Ramos (cell line): ENCODE results near the gene CEP131.

Experiments
- in situ Hi-C: fragments of 300-500 bp; cut with MboI; formaldehyde crosslinking; loops from one replicate; pipeline ENCODE4 v1.14.3; 2022; ENCODE audit warnings: low sequenced_read_pairs; ENCODE audit not compliant: unreplicated experiment

Gene CEP131

GRCh38 chr17:81193051-81193410 lies 29.7 kb downstream of the CEP131 start:
- in situ Hi-C loops = no loop called here

DNA sequence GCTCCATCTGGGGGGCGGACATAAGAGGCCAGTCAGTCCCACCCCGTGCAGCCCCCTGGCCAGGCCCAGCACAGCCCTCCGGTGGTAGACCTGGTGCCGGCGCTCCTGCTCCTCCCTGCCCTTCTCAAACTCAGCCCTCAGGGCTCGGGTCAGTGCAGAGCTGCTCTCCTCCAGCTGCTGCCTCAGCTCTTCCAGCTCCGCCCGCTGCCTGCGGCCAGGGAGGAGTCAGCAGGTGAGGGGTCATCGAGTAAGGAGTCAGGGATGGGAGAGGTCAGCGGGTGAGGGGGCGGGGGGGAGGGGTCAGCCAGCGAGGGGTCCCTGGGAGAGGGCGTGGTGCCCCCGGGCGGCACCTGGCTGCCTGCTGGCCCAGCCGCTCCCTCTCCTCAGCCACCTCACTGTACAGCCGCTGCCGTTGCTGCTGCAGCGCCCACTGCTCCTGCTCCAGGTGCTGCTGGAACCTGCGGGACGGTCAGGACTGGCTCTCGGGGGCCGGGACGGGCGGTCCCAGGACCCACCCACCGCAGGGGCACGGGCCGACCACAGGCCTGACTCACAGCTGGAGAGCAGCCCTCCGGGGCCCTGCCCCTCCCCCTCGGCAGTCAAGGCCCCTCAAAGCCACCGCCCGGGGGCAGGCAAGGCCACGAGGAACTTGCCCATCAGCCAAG lies 30.2 kb downstream of the CEP131 start:
- in situ Hi-C loops = no loop called here

DNA sequence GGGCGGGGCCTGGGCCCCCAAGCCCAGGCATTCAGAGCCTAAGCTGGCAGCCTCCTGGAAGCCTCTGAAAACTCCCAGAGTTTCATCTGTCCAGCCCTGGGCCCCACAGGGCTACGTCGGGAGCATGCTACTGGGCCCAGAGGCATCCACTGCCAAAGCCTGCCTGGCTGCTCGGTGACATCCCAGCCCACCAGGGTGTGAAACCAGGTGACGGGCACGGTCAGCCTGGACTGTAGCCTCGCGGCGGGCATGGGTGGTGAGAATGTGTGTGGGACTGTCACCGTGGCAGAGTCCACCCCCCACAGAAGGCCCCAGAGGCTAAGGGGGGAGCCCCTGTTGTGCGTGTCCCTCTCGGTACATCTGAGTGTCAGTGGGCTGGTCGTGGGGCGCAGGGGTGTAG lies 31.1 kb downstream of the CEP131 start:
- in situ Hi-C loops = no loop called here

DNA sequence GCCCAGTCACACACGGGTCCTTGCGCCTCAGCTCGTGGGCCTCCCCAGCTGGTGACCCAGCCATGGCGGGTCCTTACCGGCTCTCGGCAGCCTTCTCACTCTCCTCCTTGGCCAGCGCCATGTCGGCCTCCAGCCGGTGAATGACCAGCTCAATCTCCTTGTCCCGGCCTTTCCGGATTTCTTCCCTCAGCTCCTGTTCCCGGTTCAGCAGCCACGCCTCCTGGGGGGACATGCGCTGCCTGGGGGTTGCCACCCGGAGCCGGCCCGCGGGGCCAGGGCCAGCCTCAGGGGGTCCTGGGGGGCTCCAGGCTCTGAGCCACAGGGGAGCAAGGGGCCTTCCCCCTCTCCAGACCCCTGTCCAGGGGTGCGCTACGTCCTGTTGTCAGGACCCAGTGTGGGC lies 31.6 kb downstream of the CEP131 start:
- in situ Hi-C loops = no loop called here

DNA sequence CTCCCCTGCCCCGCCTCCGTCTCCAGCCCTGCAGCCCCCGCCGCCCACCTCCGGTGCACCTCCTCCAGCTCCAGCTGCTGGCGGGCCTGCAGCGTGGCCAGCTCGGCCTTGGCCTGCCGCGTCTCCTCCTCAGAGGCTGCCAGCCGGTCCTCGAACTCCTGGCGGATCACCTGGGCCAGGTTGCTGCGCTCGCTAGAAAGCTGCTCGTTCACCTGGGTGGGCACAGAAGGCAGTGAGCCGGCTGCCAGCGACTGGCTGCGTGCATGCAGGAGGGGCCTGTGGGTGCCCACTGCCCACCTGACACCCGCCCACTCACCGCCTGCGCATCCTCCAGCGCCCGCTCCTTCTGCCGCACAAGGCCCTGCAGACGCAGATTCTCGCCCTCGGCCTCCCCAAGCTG lies 32.2 kb downstream of the CEP131 start:
- in situ Hi-C loops = no loop called here

- in situ Hi-C loops = no loop called here
Measured at GRCh38 chr17:81189670-81190530, 32.9 kb downstream of the CEP131 start.

GRCh38 chr17:81189016-81189415 lies 33.7 kb downstream of the CEP131 start:
- in situ Hi-C loops = no loop called here

GRCh38 chr17:81188491-81188840 lies 34.3 kb downstream of the CEP131 start:
- in situ Hi-C loops = no loop called here

DNA sequence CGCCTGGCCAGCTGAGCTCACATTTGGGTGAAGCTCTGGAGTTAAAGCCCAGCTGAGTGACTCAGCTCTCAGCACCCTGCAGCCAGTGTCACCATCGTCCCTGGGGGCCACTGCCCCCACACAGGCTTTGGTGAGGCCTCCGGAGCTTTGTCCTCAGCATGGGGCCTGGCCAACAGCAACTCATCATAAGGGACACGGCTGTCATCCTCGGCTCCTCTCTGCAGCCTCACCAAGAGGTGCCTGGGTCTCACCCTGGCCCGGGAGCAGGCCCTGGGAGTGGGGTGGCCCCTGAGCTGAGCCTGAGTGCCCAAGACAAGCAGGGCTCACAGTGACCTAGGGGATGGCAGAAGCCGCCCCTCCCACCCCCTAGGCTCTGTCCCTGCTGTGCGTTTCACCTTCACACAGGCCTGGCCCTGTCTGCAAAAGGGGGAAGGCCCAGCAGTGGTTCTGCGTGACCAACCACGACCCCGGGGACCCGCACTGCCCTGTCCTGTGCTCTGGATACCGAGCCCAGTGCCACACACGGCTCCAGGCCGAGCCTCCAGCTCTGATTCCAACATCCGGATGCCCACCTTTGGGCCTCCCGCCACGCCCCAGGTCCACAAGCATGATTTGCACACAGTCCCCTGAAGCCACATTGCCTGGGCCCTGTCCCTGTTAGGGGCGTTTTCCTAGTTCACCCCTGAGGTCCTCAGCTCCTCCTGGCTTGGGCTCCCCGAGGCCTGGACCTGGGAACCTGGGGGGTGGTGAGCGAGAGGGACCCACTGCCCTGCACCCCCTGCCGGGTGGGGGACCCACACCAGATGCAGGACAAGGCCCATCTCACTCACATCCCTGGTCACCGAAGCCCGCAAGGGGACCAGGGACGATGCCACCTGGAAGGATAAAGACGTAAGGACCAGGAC lies 34.9 kb downstream of the CEP131 start:
- in situ Hi-C loops = no loop called here

- in situ Hi-C loops = no loop called here
Measured at GRCh38 chr17:81187120-81187519, 35.6 kb downstream of the CEP131 start.

- in situ Hi-C loops = no loop called here
Measured at GRCh38 chr17:81186203-81186602, 36.6 kb downstream of the CEP131 start.

DNA sequence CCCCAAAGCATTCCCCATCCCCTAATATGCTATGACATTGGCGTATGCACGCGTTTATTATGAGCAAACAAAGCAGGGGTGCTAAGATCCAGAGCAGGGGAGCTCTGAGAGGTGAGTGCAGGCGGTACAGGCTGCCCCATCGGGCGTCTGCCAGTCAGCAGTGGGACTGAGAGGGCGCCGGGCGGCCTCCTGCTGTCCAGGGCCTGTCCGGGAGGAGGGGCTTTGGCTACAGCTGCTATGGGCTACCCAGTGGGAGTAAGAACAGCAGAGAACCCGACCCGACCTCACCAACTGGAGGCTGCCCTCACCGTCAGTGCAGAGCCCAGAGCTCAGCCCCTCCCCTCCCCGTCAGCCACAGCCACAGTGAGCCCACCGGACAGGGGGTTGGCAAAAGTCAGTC lies 38.2 kb downstream of the CEP131 start:
- in situ Hi-C loops = no loop called here

DNA sequence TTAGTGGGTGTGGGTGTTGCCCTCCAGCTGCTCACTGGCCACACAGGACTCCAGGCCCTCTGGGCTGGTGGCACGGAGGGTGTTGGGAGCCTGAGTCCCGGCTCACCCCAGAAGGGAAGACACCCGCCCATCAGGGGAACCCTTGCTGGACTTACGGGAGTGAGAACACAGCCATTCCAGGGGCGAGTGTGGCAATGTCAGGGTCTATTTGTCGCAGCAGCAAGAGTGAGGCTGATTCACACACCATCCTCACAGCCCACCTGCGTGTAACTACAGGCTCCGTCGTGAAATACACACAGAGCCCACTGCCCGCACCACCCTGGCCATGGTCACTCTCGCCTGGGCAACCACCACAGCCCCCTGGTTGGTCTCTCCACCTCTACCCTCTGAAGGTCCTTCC lies 39.0 kb downstream of the CEP131 start:
- in situ Hi-C loops = no loop called here

GRCh38 chr17:81183316-81183715 lies 39.4 kb downstream of the CEP131 start:
- in situ Hi-C loops = no loop called here

DNA sequence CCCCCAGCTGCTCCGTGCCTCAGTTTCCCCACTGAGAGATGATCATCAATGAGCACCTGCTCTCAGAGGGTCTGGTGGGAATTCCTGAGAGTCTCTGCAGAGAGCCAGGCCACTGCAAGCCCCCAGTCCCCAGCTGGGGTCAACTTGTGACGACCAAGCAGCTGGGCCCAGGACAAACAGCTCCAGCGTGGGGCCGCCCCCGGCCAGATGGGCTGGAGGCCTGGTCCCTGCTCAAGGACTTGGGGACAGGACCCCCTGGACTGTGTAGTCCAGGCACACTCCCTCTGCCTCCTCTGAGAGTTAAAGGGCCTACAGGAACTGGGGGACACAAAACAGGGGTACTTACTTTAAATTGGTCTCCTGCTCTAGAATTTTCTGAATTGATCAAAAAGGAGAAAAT lies 40.2 kb downstream of the CEP131 start:
- in situ Hi-C loops = no loop called here

DNA sequence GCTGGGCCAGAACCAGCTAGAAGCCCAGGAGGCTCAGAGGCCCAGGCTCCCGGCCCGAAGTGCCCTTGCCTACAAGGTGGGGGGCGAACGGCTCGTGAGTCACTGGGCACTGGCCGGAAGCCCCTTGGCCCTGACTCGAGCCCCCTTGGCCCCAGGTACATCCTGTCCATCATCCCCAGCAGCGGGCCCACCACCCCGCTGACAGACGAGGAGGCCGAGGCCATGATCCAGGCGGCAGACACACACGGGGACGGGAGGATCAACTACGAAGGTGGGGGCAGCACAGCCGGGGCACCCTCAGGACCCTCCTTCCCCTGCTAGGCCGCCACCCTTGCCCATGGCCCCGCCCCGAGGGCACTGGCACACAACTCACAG lies 41.0 kb downstream of the CEP131 start:
- in situ Hi-C loops = no loop called here

DNA sequence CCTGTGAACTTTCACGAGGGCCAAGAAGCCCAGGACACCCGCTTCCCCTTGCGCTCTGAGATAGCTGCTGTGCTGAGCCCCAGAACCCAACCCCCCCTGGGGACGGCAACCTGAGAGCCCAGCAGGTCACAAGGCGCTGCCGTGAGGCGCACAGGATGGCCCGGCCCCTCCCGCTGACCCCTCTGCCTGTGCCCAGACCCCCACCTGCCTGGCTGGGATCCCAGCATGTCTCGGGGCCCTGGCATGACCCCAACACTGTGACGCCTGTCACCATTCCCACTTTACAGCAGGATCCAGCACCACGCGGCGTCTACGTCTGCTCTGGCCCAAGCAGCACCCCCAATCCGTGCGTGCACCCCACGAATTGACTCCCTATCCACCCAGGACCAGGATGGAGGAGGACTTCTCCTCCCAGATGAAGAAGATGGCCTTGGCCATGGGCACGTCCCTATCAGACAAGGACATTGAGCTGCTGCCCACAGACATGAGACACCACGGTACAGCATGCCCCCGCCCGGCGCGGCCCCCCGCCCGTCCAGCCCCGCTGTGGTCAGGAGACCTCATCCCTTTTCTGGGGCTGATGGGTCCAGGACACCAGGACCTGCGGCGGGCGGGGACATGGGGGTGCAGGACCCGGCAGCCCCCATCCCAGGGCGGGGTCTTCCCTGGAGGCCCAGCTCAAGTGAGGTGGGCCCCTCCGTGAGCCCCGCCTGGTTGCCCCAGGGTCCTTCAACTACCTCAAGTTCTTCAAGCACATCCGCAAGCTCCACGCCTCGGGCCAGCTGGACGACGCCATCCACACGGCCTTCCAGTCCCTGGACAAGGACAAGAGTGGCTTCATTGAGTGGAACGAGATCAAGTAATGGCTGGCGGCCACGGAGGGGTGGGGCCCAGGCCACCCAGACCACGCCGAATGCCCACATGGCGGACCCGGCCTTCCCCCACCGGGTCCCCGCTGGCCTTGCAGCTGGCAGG lies 41.6 kb downstream of the CEP131 start:
- in situ Hi-C loops = no loop called here

DNA sequence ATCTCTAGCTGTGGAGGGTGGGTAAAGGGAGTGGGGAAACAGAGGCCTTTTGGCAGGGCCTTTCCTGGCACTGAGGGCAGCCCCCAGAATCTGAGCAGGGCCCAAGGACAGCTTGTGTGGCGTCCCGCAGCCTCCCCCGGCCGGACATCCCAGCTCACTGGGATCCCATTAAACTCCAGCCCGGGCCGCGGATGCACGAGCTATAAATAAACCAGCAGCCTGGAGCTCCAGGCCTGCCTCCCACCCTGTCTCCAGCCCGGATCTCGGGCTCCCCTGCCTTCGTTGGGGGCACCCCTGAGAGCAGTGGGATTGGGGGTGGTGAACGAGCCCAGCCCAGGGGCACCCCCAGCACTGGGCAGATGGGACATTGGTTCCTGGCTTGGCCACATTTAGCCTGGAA lies 42.9 kb downstream of the CEP131 start:
- in situ Hi-C loops = no loop called here

DNA sequence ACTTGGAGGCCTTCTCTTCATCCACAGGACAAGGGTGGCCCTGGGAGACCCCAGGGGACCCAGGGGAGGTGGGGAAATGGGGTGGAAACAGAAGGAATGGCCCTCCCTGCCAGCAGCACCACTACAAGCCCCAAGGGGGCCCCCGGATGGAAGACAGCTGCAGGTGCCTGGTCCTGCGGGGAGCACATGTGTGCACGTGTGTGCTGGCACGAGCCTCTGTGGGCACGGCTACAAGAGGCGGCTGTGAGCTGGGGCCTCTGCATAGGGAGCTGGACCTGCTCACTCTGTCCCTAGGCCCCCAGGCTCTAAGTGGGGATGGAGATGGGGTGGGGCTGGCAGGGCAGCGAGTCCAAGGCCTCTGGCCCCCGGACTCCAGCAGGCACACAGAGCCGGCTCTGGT lies 43.5 kb downstream of the CEP131 start:
- in situ Hi-C loops = no loop called here
